SK-N-MC (cell line): ENCODE measurements around the gene LRP5.

Experiments
- EZH2 ChIP-seq: fragments of 200-600 bp; sonication (generic); IDR thresholded peaks from one replicate; pipeline ENCODE4 v1.6.1; 2017; ENCODE audit warnings: antibody characterized with exemption
- FOXP2 ChIP-seq: optimal IDR thresholded peaks from 2 replicates; pipeline ENCODE3; 2011; ENCODE audit warnings: mild to moderate bottlenecking, moderate library complexity; ENCODE audit not compliant: insufficient read depth; ENCODE audit errors: extremely low read length, control extremely low read depth
- POLR2AphosphoS5 ChIP-seq: IDR thresholded peaks from 2 replicates; pipeline ENCODE4 v1.6.1; 2012; ENCODE audit warnings: mild to moderate bottlenecking, low read depth, low read length, borderline replicate concordance

DNA sequence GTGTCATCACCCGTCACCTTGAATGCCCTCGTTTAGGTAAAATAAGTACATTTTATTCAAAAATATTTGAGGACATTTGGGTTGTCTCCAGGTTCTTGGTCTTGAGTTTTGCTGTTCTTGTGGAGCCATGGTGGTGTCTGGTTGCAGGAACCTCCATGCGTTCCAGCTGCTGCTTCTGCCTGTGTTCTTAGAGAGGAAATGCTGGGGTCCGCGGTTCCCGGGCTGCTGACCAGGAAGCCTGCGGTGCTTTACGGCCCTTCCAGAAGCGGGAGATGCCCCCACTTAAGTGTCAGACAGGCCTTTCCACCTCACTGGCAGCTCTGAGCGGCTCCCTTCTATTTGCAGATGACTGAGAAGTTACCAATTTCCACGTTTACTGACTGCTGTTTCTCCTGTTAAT, 66.8 kb downstream of the LRP5 start:
- TF ChIP-seq POLR2AphosphoS5 (no peak), EZH2 (no peak), FOXP2 (no peak)
